Measurements from ENCODE around the gene TSPAN16. TPM values are rescaled to one million over a fixed set of nuclear protein-coding genes. Genes with fewer than 3 reads are reported as not detected.

The TSPAN16 gene
- total and polyA plus RNA-seq, 2 of the 13 experiments (the other 11 are each of a cell fraction or from before 2014, with no cell fraction given), result not detected

DNA sequence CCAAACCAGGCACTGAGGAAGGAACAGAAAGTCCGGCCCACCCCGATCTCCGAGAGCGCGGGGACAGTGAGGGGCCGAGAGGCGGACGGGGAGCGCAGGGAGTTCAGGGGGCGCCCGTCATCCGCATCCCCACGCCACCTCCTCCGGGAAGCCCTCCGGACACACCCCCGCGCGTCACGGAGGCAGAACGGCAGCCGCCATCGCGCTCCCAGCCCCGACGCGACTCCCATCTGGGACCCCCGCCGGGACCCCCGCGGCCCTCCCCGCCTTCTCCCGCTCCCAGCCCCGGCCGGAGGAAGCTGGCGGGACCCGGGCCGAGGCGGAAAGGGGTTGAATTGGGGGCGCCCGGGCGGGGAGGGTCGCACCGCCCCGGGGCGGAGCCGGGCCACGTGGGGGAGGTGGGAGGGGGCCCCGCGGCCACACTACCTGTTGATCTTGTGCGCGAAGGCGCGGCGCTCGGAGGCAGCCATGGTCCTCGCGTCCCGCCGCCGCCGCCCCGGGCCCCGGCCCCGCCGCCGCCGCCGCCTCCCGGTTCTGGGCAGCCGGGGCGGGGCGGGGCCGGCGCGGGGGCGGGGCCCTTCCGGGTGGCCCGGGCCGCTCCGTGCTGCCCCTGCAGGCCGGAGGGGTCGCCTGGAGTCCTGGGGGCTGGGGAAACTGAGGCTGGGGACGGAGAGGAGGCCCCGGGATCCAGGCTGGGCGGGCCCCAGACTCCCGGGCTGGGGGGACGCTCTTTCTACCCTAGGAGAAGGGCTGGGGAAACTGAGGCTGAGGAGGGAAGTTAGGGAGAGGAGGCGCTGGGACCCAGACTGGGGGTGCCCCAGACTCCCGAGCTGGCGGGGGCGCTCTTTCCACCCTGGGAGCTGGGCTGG lies 33.8 kb upstream of the TSPAN16 start, which contains the start of gene DOCK6 (continued):
- TF ChIP-seq PCBP1 (IDR thresholded peaks at IDR 0.05; ENCODE audit: borderline replicate concordance, low read depth, low read length) (0 out of 2 replicates have a peak, but pooled peaks have one; percentile 22), RFXANK (CRISPR knock-in tag; IDR thresholded peaks at IDR 0.05) (no peak), ZNF761 (CRISPR knock-in tag; conservative IDR thresholded peaks at IDR 0.05) (peak; percentile 55; the same call in 1 of the 2 replicates), SIN3A (IDR thresholded peaks at IDR 0.05; ENCODE audit: borderline replicate concordance, low read depth, low read length) (peak; percentile 14; the same call in 1 of the 2 replicates), RBAK (CRISPR knock-in tag; IDR thresholded peaks at IDR 0.05) (no peak), TBL1XR1 (IDR thresholded peaks at IDR 0.05; ENCODE audit: borderline replicate concordance, low read length, partially characterized antibody) (no peak)
- TF ChIP-seq, protein P1, sequence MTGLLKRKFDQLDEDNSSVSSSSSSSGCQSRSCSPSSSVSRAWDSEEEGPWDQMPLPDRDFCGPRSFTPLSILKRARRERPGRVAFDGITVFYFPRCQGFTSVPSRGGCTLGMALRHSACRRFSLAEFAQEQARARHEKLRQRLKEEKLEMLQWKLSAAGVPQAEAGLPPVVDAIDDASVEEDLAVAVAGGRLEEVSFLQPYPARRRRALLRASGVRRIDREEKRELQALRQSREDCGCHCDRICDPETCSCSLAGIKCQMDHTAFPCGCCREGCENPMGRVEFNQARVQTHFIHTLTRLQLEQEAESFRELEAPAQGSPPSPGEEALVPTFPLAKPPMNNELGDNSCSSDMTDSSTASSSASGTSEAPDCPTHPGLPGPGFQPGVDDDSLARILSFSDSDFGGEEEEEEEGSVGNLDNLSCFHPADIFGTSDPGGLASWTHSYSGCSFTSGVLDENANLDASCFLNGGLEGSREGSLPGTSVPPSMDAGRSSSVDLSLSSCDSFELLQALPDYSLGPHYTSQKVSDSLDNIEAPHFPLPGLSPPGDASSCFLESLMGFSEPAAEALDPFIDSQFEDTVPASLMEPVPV (CRISPR knock-in tag; IDR thresholded peaks at IDR 0.05), result 0 out of 2 replicates have a peak, but pooled peaks have one; percentile 28

DNA sequence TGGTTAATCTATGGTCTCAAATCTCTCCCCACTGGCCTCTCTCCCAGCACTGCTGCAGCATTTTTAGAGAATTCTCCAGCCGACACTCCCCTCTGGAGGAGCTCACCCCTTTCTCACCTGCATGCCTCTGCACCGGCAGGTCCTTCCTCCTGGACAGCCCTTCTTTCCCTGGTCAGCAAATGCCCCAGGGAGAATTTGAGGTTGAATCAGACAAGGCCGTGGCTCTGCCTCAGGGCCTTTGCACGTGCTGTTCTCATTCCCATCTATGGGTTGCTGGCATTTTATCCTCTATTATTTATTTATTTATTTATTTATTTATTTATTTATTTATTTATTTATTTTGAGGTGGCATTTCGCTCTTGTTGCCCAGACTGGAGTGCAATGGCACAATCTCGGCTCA lies 32.2 kb upstream of the TSPAN16 start:
- Histone ChIP-seq H4K20me1 (ENCODE audit: insufficient read depth, low read length) (no peaks in the 10 kb centered on the region), H3K79me2 (ENCODE audit: insufficient read depth, low read length) (no peaks in the 10 kb centered on the region), H3K9me3 (ENCODE audit: low read length) (no peaks in the 10 kb centered on the region), H3K4me2 (ENCODE audit: low read depth, low read length) (no peak overlapping the region), H2AFZ (ENCODE audit: low read length) (no peak overlapping the region), H3K9ac (ENCODE audit: insufficient read depth, low read depth, low read length) (no peak overlapping the region), H3K27me3 (ENCODE audit: control insufficient read depth in 1 of 2, insufficient read depth in 2 of 2, low read length in 2 of 2) (peaks cover 0 to 2% of the 10 kb centered on the region in 2 experiments; a peak in 1 of 5 replicates), H3K27ac (ENCODE audit: extremely low read length, insufficient read depth, low read length) (no peak overlapping the region), H3K4me1 (ENCODE audit: insufficient read depth, low read length) (peaks cover 71% of the 10 kb centered on the region), H3K4me3 (replicated peaks in 1 of 3; ENCODE audit: insufficient read depth in 1 of 3, low read depth in 2 of 3, low read length in 3 of 3) (no peak overlapping the region), H3K36me3 (replicated peaks in 1 of 2; ENCODE audit: control insufficient read depth in 1 of 2, insufficient read depth in 2 of 2, low read length in 2 of 2) (no peaks in the 10 kb centered on the region)
- CTCF ChIA-PET (ENCODE audit: low intra/inter-chr PET ratio, low total read pairs), result no interaction called here
- POLR2A ChIA-PET, result interaction anchor here (1.2 to 2.6 kb wide), 2 partner anchors 28 to 111 kb away, joined by 3 to 12 read pairs; partner anchors contain the start of gene SWSAP1
- ATAC-seq, result no peak
- intact Hi-C loops (cut with micrococcal nuclease; ENCODE audit: unreplicated experiment) (loop anchor here (2.0 kb wide), 1 partner anchor 21 kb away; no protein-coding TSS in a partner anchor), in situ Hi-C loops (cut with HindIII; ENCODE audit: extremely low pct_ligation_motif_present, low pct_unique_long_range_greater_than_20kb) (no loop called here)
- no TSS peak for BruUV-seq (replicated peaks)
- WGBS (ENCODE audit: low lambda C conversion rate), result 74% methylated on average over 6 of the region's 6 CpGs
- no peak for FAIRE-seq
- no peak for TF ChIP-seq MTERF4 (CRISPR knock-in tag; IDR thresholded peaks at IDR 0.05)
- TF ChIP-seq CHD4 (IDR thresholded peaks at IDR 0.05; ENCODE audit: borderline replicate concordance, low read length), result 0 out of 2 replicates have a peak, but pooled peaks have one; percentile 37
- TF ChIP-seq ZNF333 (CRISPR knock-in tag; IDR thresholded peaks at IDR 0.05; ENCODE audit: borderline replicate concordance), result 0 out of 2 replicates have a peak, but pooled peaks have one; percentile 5
- DNase-seq (ENCODE audit: low spot score), result no peak
